Aorta (tissue), 5 donors: ENCODE results near the gene SLC38A3. TPM values are rescaled to one million over a fixed set of nuclear protein-coding genes. Genes with fewer than 3 reads are reported as not detected.

Experiments used
- ATAC-seq: fragments of 200-7000 bp; cut with Tn5 transposase; one replicate; pipeline ENCODE4 v1.9.1; 2022; ENCODE audit warnings: moderate library complexity; ENCODE audit not compliant: low FRiP score
- DNase-seq, 2 donors: peaks; one replicate each; pipeline ENCODE4 v3.0.0-alpha.2; 2020
- H3K27ac ChIP-seq, 2 donors: one replicate each; pipeline ENCODE4 v1.5.1; 2013; ENCODE audit warnings: low read length in 2 of 2, mild to moderate bottlenecking in 2 of 2, moderate library complexity in 2 of 2, control low read depth in 1 of 2, inconsistent platforms in 1 of 2, low read depth in 1 of 2
- H3K27me3 ChIP-seq, 2 donors: one replicate each; pipeline ENCODE4 v1.6.1; 2013; ENCODE audit warnings: control low read depth in 1 of 2, low read length in 1 of 2, mild to moderate bottlenecking in 1 of 2, moderate library complexity in 1 of 2; ENCODE audit not compliant: insufficient read depth in 2 of 2, control insufficient read depth in 1 of 2
- H3K36me3 ChIP-seq, 2 donors: one replicate each; pipeline ENCODE4 v1.6.1; 2013; ENCODE audit warnings: control low read depth in 1 of 2, low read length in 1 of 2, mild to moderate bottlenecking in 1 of 2; ENCODE audit not compliant: insufficient read depth in 2 of 2, control insufficient read depth in 1 of 2
- H3K4me1 ChIP-seq, 2 donors: one replicate each; pipeline ENCODE4 v1.6.1; 2013; ENCODE audit warnings: low read length in 2 of 2, control low read depth in 1 of 2, mild to moderate bottlenecking in 1 of 2, moderate library complexity in 1 of 2; ENCODE audit not compliant: insufficient read depth in 2 of 2, control insufficient read depth in 1 of 2
- H3K4me3 ChIP-seq, 2 donors: one replicate each; pipeline ENCODE4 v1.5.1; 2013; ENCODE audit warnings: low read length in 2 of 2, control low read depth in 1 of 2, mild to moderate bottlenecking in 1 of 2
- H3K9me3 ChIP-seq: one replicate; pipeline ENCODE4 v1.6.1; 2013; ENCODE audit warnings: mild to moderate bottlenecking, low read length; ENCODE audit not compliant: control insufficient read depth
- WGBS, 2 donors: extraction: QIAGEN DNeasy Blood & Tissue Kit; methylation state at CpG; one replicate each; pipeline ENCODE4 v1.1.7; 2013; 5-methylcytosine and 5-hydroxymethylcytosine counted together
- intact Hi-C, 2 donors: fragments of 100-400 bp; cut with DNase I; formaldehyde crosslinking; loops; one replicate each; pipeline versions ENCODE4 v1.14.2 to v1.15.0; 2022
- microRNA-seq, 2 donors: library from miRNA; unstranded; fragments of <30 nt; microRNA quantifications; one replicate each; pipeline ENCODE4 v1.2.0, GENCODE V29; 2020
- polyA plus RNA-seq, 2 donors: library from polyadenylated mRNA; stranded (reverse); fragments of 200-250 nt; gene quantifications; one replicate each; pipeline ENCODE4 v1.2.3, GENCODE V29; 2013
- total RNA-seq, 2 donors: library from RNA; stranded (reverse); fragmentation: NEBNext Ultra II Directional; extraction: Animal tissue kit (Norgen Biotek cat#: 25700); gene quantifications; one replicate each; pipeline ENCODE4 v1.2.1, GENCODE V29; 2021
- donor health status: healthy with polysubstance abuse.
- donor health status: Bipolar disorder and iron deficiency.
- donor health status: DM: no; HTN: no; CAD: no.
- donor health status: DM: no; HTN: no; CAD: no.
- donor health status: DM: yes; HTN: yes; CAD: no.

Gene SLC38A3
- total and polyA plus RNA-seq, 4 donors: 0.19 to 1.4 (median 0.56) TPM; not detected in 1

GRCh38 chr3:50269460-50269859 lies 64.4 kb downstream of the SLC38A3 start:
- Histone ChIP-seq H3K27me3 (no peaks in the 10 kb centered on the region), H3K4me3 (no peak overlapping the region), H3K27ac (peak overlapping the region in 1 of 2 donors; percentile 87), H3K4me1 (no peaks in the 10 kb centered on the region), H3K36me3 (no peaks in the 10 kb centered on the region), H3K9me3 (no peaks in the 10 kb centered on the region)
- intact Hi-C loops: loop anchor here in 1 of 2 donors (2.0 kb wide), 1 partner anchor 33 kb away; the partner anchor contains the start of gene GNAI2
- ATAC-seq (no peak), DNase-seq (no peak)
- WGBS, 2 donors: 34 to 46% methylated on average over 4 of the region's 4 CpGs

- no peak overlapping the region for H3K27ac ChIP-seq
- 59 to 63% methylated on average over 8 of the region's 8 CpGs for WGBS, 2 donors
- no peaks in the 10 kb centered on the region for H3K4me1 ChIP-seq
- DNase-seq (peak in 1 of 2 donors; percentile 55), ATAC-seq (no peak)
- H3K36me3 ChIP-seq: no peaks in the 10 kb centered on the region
- no peak overlapping the region for H3K4me3 ChIP-seq
- no peaks in the 10 kb centered on the region for H3K9me3 ChIP-seq
- H3K27me3 ChIP-seq: no peaks in the 10 kb centered on the region
- intact Hi-C loops: loop anchor here in 1 of 2 donors (2.0 to 10.0 kb wide), 2 partner anchors 33 to 145 kb away; partner anchors contain the start of gene GNAI2
Observed at GRCh38 chr3:50269977-50270413, 64.9 kb downstream of the SLC38A3 start.

GRCh38 chr3:50270422-50271224 lies 65.6 kb downstream of the SLC38A3 start:
- DNase-seq (peak in 1 of 2 donors; percentile 44), ATAC-seq (no peak)
- intact Hi-C loops: loop anchor here in 1 of 2 donors (10.0 kb wide), 1 partner anchor 146 kb away; no protein-coding TSS in a partner anchor
- no peaks in the 10 kb centered on the region for H3K4me1 ChIP-seq
- H3K4me3 ChIP-seq: no peak overlapping the region
- no peak overlapping the region for H3K27ac ChIP-seq
- 70 to 75% methylated on average over 19 of the region's 19 CpGs for WGBS, 2 donors
- H3K27me3 ChIP-seq: no peaks in the 10 kb centered on the region
- H3K9me3 ChIP-seq: no peaks in the 10 kb centered on the region
- no peaks in the 10 kb centered on the region for H3K36me3 ChIP-seq

Small RNA genes within 50 kb of the gene (microRNA-seq; reads per million reads assigned to microRNA genes)
- gene MIR566: 0 reads per million in 2 donors
- gene MIR5787: 0 reads per million in 2 donors

Other genes with a start within 250 kb of the SLC38A3 start
- gene RBM5, start 116.4 kb upstream of the SLC38A3 start, total RNA-seq: 100 to 1,000 TPM; 151 to 222 TPM
- gene RBM5, start 116.4 kb upstream of the SLC38A3 start, polyA plus RNA-seq: 100 to 1,000 TPM in 1 of 2 donors, 10 to 100 TPM in 1; 21.0 to 164 TPM
- gene SEMA3F, start 49.9 kb upstream of the SLC38A3 start, total RNA-seq: 10 to 100 TPM; 39.2 to 40.3 TPM
- gene SEMA3F, start 49.9 kb upstream of the SLC38A3 start, polyA plus RNA-seq: 10 to 100 TPM; 10.3 to 17.4 TPM
- gene GNAT1, start 13.7 kb upstream of the SLC38A3 start, total RNA-seq: not detected
- not detected for gene GNAT1, start 13.7 kb upstream of the SLC38A3 start, polyA plus RNA-seq
- 100 to 1,000 TPM; 301 to 356 TPM for gene GNAI2, start 30.9 kb downstream of the SLC38A3 start, total RNA-seq
- gene GNAI2, start 30.9 kb downstream of the SLC38A3 start, polyA plus RNA-seq: 100 to 1,000 TPM; 174 to 217 TPM
- gene SEMA3B, start 63.9 kb downstream of the SLC38A3 start, total RNA-seq: 10 to 100 TPM; 26.0 to 57.4 TPM
- gene SEMA3B, start 63.9 kb downstream of the SLC38A3 start, polyA plus RNA-seq: 10 to 100 TPM; 23.3 to 69.5 TPM
- under 1 TPM in 1 of 2 donors, not detected in 1; 0.51 TPM for gene LSMEM2, start 73.8 kb downstream of the SLC38A3 start, total RNA-seq
- 1 to 10 TPM in 1 of 2 donors, not detected in 1; 1.3 TPM for gene LSMEM2, start 73.8 kb downstream of the SLC38A3 start, polyA plus RNA-seq
- 10 to 100 TPM; 46.8 to 58.8 TPM for gene IFRD2, start 87.2 kb downstream of the SLC38A3 start, total RNA-seq
- gene IFRD2, start 87.2 kb downstream of the SLC38A3 start, polyA plus RNA-seq: 10 to 100 TPM; 34.6 to 47.1 TPM
- gene HYAL3, start 94.1 kb downstream of the SLC38A3 start, total RNA-seq: 1 to 10 TPM; 2.2 to 2.9 TPM
- 1 to 10 TPM in 1 of 2 donors, under 1 TPM in 1; 0.63 to 5.1 TPM for gene HYAL3, start 94.1 kb downstream of the SLC38A3 start, polyA plus RNA-seq
- 10 to 100 TPM; 10.3 to 13.3 TPM for gene NAA80, start 94.1 kb downstream of the SLC38A3 start, total RNA-seq
- gene NAA80, start 94.1 kb downstream of the SLC38A3 start, polyA plus RNA-seq: 10 to 100 TPM in 1 of 2 donors, 1 to 10 TPM in 1; 2.8 to 16.9 TPM
- gene HYAL1, start 98.3 kb downstream of the SLC38A3 start, total RNA-seq: 1 to 10 TPM; 6.9 to 9.3 TPM
- gene HYAL1, start 98.3 kb downstream of the SLC38A3 start, polyA plus RNA-seq: 1 to 10 TPM; 1.6 TPM
- 10 to 100 TPM; 52.6 to 71.2 TPM for gene HYAL2, start 117.5 kb downstream of the SLC38A3 start, total RNA-seq
- 10 to 100 TPM in 1 of 2 donors, 1 to 10 TPM in 1; 5.6 to 25.3 TPM for gene HYAL2, start 117.5 kb downstream of the SLC38A3 start, polyA plus RNA-seq
- gene TUSC2, start 123.0 kb downstream of the SLC38A3 start, total RNA-seq: 10 to 100 TPM; 18.9 to 22.6 TPM
- 10 to 100 TPM; 28.5 to 33.2 TPM for gene TUSC2, start 123.0 kb downstream of the SLC38A3 start, polyA plus RNA-seq
- 10 to 100 TPM; 41.6 to 43.2 TPM for gene RASSF1, start 135.6 kb downstream of the SLC38A3 start, total RNA-seq
- gene RASSF1, start 135.6 kb downstream of the SLC38A3 start, polyA plus RNA-seq: 10 to 100 TPM; 33.6 to 42.3 TPM
- under 1 TPM; 0.68 to 0.96 TPM for gene ZMYND10, start 140.5 kb downstream of the SLC38A3 start, total RNA-seq
- 1 to 10 TPM in 1 of 2 donors, under 1 TPM in 1; 0.13 to 3.5 TPM for gene ZMYND10, start 140.5 kb downstream of the SLC38A3 start, polyA plus RNA-seq
- 10 to 100 TPM; 11.9 to 21.4 TPM for gene NPRL2, start 145.5 kb downstream of the SLC38A3 start, total RNA-seq
- 10 to 100 TPM; 17.3 to 41.9 TPM for gene NPRL2, start 145.5 kb downstream of the SLC38A3 start, polyA plus RNA-seq
- gene CYB561D2, start 145.6 kb downstream of the SLC38A3 start, total RNA-seq: 10 to 100 TPM in 1 of 2 donors, 1 to 10 TPM in 1; 7.9 to 12.2 TPM
- gene CYB561D2, start 145.6 kb downstream of the SLC38A3 start, polyA plus RNA-seq: 10 to 100 TPM in 1 of 2 donors, 1 to 10 TPM in 1; 6.8 to 14.4 TPM
- gene TMEM115, start 154.2 kb downstream of the SLC38A3 start, total RNA-seq: 10 to 100 TPM; 27.8 to 32.9 TPM
- 10 to 100 TPM; 10.3 to 31.8 TPM for gene TMEM115, start 154.2 kb downstream of the SLC38A3 start, polyA plus RNA-seq